ENCODE results near the gene TIE1.

TIE1 gene

GRCh38 chr1:43293176-43293575, 7.6 kb upstream of the TIE1 start:
- Histone ChIP-seq H3K4me1 (ENCODE audit: control insufficient read depth in 1 of 2, insufficient read depth in 2 of 2, low read length in 2 of 2) (no peaks in the 10 kb centered on the region), H4K91ac (ENCODE audit: low read depth, low read length) (no peak overlapping the region), H2BK12ac (ENCODE audit: low read length) (no peak overlapping the region), H2BK5ac (ENCODE audit: low read depth, low read length, poor library complexity) (no peak overlapping the region), H3K23ac (ENCODE audit: low read length) (no peak overlapping the region), H3K14ac (ENCODE audit: low read length) (no peak overlapping the region), H3K79me2 (ENCODE audit: control insufficient read depth, insufficient read depth, low read length, poor library complexity) (no peaks in the 10 kb centered on the region), H2AFZ (ENCODE audit: insufficient read depth, low read length, poor library complexity) (no peak overlapping the region), H3K27me3 (ENCODE audit: insufficient read depth, low read length) (no peaks in the 10 kb centered on the region), H4K12ac (ENCODE audit: low read depth, low read length) (no peak overlapping the region), H3K79me1 (ENCODE audit: low read length) (no peaks in the 10 kb centered on the region), H3K9me3 (ENCODE audit: insufficient read depth, low read depth, low read length) (no peaks in the 10 kb centered on the region), H2AK5ac (ENCODE audit: low read length) (no peak overlapping the region), H2BK120ac (ENCODE audit: insufficient read depth, low read length, poor library complexity) (no peak overlapping the region), H4K8ac (ENCODE audit: low read depth, low read length) (no peak overlapping the region), H3K4me3 (ENCODE audit: low read depth, low read length) (no peak overlapping the region), H3K18ac (ENCODE audit: low read length) (no peak overlapping the region), H3K4me2 (ENCODE audit: low read length) (no peak overlapping the region), H3K27ac (ENCODE audit: low read depth, low read length) (no peak overlapping the region), H3K9ac (ENCODE audit: low read length) (no peak overlapping the region), H3K36me3 (ENCODE audit: control insufficient read depth in 1 of 2, insufficient read depth in 2 of 2, low read length in 2 of 2) (no peaks in the 10 kb centered on the region), H3K4ac (ENCODE audit: low read depth, low read length) (no peak overlapping the region)
- WGBS (ENCODE audit: extremely low coverage, insufficient coverage, insufficient read length) = no CpG with 5 or more reads among the region's 2 CpGs
- no peak for DNase-seq

DNA sequence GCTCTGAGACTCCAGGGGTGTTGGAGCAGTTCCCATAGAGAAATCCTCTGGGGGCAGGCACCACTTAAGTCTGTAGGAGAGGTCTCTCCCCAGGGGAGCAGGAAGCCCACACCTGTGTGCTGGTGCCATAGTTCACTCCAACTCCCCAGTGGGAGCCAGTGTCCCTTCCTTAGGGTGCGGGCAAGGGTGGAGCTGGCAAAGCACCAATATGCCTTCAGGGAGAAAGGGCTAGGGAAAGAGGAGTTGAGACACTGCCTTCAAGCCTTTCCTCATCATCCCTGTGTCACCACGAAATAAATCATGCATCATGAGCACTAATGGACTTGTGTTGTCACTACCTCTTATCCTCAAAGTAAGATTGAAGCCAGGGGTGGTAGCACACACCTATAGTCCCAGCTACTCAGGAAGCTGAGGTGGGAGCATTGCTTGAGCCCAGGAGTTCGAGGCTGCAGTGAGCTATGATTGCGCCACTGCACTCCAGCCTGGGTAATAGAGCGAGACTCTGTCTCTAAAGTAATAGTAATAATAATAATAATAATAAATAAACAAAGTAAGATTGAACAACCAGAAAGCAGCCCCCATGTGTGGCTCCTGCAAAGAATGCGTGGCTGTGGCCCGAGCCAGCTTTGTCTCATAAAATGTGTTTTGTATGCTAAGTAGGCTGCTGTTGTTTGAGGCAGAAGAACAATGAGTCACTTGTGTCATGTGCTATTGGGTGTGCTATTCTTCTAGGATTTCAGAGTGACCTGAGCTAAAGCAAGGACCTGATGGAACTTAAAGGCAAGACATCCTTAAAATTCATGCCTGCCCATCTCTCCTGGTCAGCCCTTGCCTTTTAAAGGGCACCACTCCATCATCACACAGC, 6.7 kb upstream of the TIE1 start:
- Histone ChIP-seq H3K4me3 (ENCODE audit: low read depth, low read length) (no peak overlapping the region), H3K79me1 (ENCODE audit: low read length) (no peaks in the 10 kb centered on the region), H2BK120ac (ENCODE audit: insufficient read depth, low read length, poor library complexity) (no peak overlapping the region), H3K4me1 (ENCODE audit: control insufficient read depth in 1 of 2, insufficient read depth in 2 of 2, low read length in 2 of 2) (no peaks in the 10 kb centered on the region), H3K23ac (ENCODE audit: low read length) (no peak overlapping the region), H2AK5ac (ENCODE audit: low read length) (no peak overlapping the region), H3K79me2 (ENCODE audit: control insufficient read depth, insufficient read depth, low read length, poor library complexity) (no peaks in the 10 kb centered on the region), H4K8ac (ENCODE audit: low read depth, low read length) (no peak overlapping the region), H3K27me3 (ENCODE audit: insufficient read depth, low read length) (no peaks in the 10 kb centered on the region), H4K91ac (ENCODE audit: low read depth, low read length) (no peak overlapping the region), H4K12ac (ENCODE audit: low read depth, low read length) (no peak overlapping the region), H2BK12ac (ENCODE audit: low read length) (no peak overlapping the region), H2AFZ (ENCODE audit: insufficient read depth, low read length, poor library complexity) (no peak overlapping the region), H3K27ac (ENCODE audit: low read depth, low read length) (no peak overlapping the region), H3K18ac (ENCODE audit: low read length) (no peak overlapping the region), H2BK5ac (ENCODE audit: low read depth, low read length, poor library complexity) (no peak overlapping the region), H3K4ac (ENCODE audit: low read depth, low read length) (no peak overlapping the region), H3K9me3 (ENCODE audit: insufficient read depth, low read depth, low read length) (no peaks in the 10 kb centered on the region), H3K36me3 (ENCODE audit: control insufficient read depth in 1 of 2, insufficient read depth in 2 of 2, low read length in 2 of 2) (no peaks in the 10 kb centered on the region), H3K14ac (ENCODE audit: low read length) (no peak overlapping the region), H3K4me2 (ENCODE audit: low read length) (no peak overlapping the region), H3K9ac (ENCODE audit: low read length) (no peak overlapping the region)
- DNase-seq = peak in 1 of 2 donors; percentile 12
- no CpG with 5 or more reads among the region's 7 CpGs for WGBS (ENCODE audit: extremely low coverage, insufficient coverage, insufficient read length)

- WGBS (ENCODE audit: extremely low coverage, insufficient coverage, insufficient read length) = no CpG with 5 or more reads among the region's 8 CpGs
These were observed 6.0 kb upstream of the TIE1 start for GRCh38 chr1:43294761-43295160.

DNA sequence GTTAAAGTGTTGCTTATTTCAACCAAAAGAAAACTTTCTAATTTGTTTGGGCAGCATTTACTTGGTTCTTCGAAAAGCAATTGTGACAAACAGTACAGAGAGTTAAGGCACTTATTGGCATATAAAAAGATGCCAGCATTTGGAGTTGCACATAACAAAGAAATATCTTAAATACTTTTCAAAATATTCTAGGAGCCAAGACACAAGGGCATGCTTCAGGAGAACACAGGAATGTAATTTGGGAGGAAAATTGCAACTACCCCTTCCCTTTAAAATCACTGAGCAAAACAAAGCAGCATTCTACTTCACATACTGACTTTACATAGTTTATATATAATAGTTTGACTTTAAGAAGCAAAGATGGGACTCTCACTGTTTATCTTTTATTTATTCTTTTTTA, 4.6 kb upstream of the TIE1 start:
- Histone ChIP-seq H3K18ac (ENCODE audit: low read length) (no peak overlapping the region), H3K27me3 (ENCODE audit: insufficient read depth, low read length) (no peaks in the 10 kb centered on the region), H2AFZ (ENCODE audit: insufficient read depth, low read length, poor library complexity) (no peak overlapping the region), H3K23ac (ENCODE audit: low read length) (no peak overlapping the region), H3K4me3 (ENCODE audit: low read depth, low read length) (no peak overlapping the region), H3K79me1 (ENCODE audit: low read length) (no peaks in the 10 kb centered on the region), H3K27ac (ENCODE audit: low read depth, low read length) (no peak overlapping the region), H2AK5ac (ENCODE audit: low read length) (no peak overlapping the region), H3K4ac (ENCODE audit: low read depth, low read length) (no peak overlapping the region), H2BK5ac (ENCODE audit: low read depth, low read length, poor library complexity) (no peak overlapping the region), H3K9me3 (ENCODE audit: insufficient read depth, low read depth, low read length) (no peaks in the 10 kb centered on the region), H4K8ac (ENCODE audit: low read depth, low read length) (no peak overlapping the region), H3K14ac (ENCODE audit: low read length) (no peak overlapping the region), H3K4me2 (ENCODE audit: low read length) (no peak overlapping the region), H4K12ac (ENCODE audit: low read depth, low read length) (no peak overlapping the region), H3K9ac (ENCODE audit: low read length) (no peak overlapping the region), H3K79me2 (ENCODE audit: control insufficient read depth, insufficient read depth, low read length, poor library complexity) (no peaks in the 10 kb centered on the region), H2BK12ac (ENCODE audit: low read length) (no peak overlapping the region), H3K36me3 (ENCODE audit: control insufficient read depth in 1 of 2, insufficient read depth in 2 of 2, low read length in 2 of 2) (no peaks in the 10 kb centered on the region), H4K91ac (ENCODE audit: low read depth, low read length) (no peak overlapping the region), H3K4me1 (ENCODE audit: control insufficient read depth in 1 of 2, insufficient read depth in 2 of 2, low read length in 2 of 2) (no peaks in the 10 kb centered on the region), H2BK120ac (ENCODE audit: insufficient read depth, low read length, poor library complexity) (no peak overlapping the region)
- WGBS (ENCODE audit: extremely low coverage, insufficient coverage, insufficient read length) = no CpG with 5 or more reads among the region's 1 CpG
- DNase-seq = peak in 1 of 2 donors; percentile 18

More at GRCh38 chr1:43294761-43295160, 6.0 kb upstream of the TIE1 start:
- Histone ChIP-seq H3K9me3 (ENCODE audit: insufficient read depth, low read depth, low read length) (no peaks in the 10 kb centered on the region), H3K27ac (ENCODE audit: low read depth, low read length) (no peak overlapping the region), H3K4me2 (ENCODE audit: low read length) (no peak overlapping the region), H3K27me3 (ENCODE audit: insufficient read depth, low read length) (no peaks in the 10 kb centered on the region), H3K23ac (ENCODE audit: low read length) (no peak overlapping the region), H3K79me1 (ENCODE audit: low read length) (no peaks in the 10 kb centered on the region), H3K79me2 (ENCODE audit: control insufficient read depth, insufficient read depth, low read length, poor library complexity) (no peaks in the 10 kb centered on the region), H4K12ac (ENCODE audit: low read depth, low read length) (no peak overlapping the region), H2AK5ac (ENCODE audit: low read length) (no peak overlapping the region), H3K4me1 (ENCODE audit: control insufficient read depth in 1 of 2, insufficient read depth in 2 of 2, low read length in 2 of 2) (no peaks in the 10 kb centered on the region), H4K8ac (ENCODE audit: low read depth, low read length) (no peak overlapping the region), H3K9ac (ENCODE audit: low read length) (no peak overlapping the region), H3K4me3 (ENCODE audit: low read depth, low read length) (no peak overlapping the region), H3K18ac (ENCODE audit: low read length) (no peak overlapping the region), H4K91ac (ENCODE audit: low read depth, low read length) (no peak overlapping the region), H3K4ac (ENCODE audit: low read depth, low read length) (no peak overlapping the region), H2BK120ac (ENCODE audit: insufficient read depth, low read length, poor library complexity) (no peak overlapping the region), H3K14ac (ENCODE audit: low read length) (no peak overlapping the region), H2BK5ac (ENCODE audit: low read depth, low read length, poor library complexity) (no peak overlapping the region), H2BK12ac (ENCODE audit: low read length) (no peak overlapping the region), H3K36me3 (ENCODE audit: control insufficient read depth in 1 of 2, insufficient read depth in 2 of 2, low read length in 2 of 2) (no peaks in the 10 kb centered on the region), H2AFZ (ENCODE audit: insufficient read depth, low read length, poor library complexity) (no peak overlapping the region)
- no peak for DNase-seq
